Smooth muscle cell (in vitro differentiated cells): ENCODE results near the gene FBXO17. TPM values are rescaled to one million over a fixed set of nuclear protein-coding genes. Genes with fewer than 3 reads are reported as not detected.
"Not testable (repeated sequence)": the region's sequence is repeated elsewhere in the genome, so short reads cannot be mapped to it uniquely, and the experiment has no call there.

Experiments used
- DNase-seq: peaks from one replicate; lab custom pipeline; 2025; ENCODE audit not compliant: unreplicated experiment; lab: John Stamatoyannopoulos, UW
- H2AFZ ChIP-seq: fragments of 200-600 bp; sonication (generic); 2 replicates; pipeline ENCODE4 v1.6.0; 2016; ENCODE audit warnings: antibody characterized with exemption, low read depth, mild to moderate bottlenecking
- H3F3A ChIP-seq: fragments of 200-600 bp; sonication (generic); 2 replicates; pipeline ENCODE4 v1.6.0; 2017; ENCODE audit warnings: antibody characterized with exemption, low read depth
- H3K27ac ChIP-seq: fragments of 200-600 bp; sonication (generic); 2 replicates; pipeline ENCODE4 v1.5.1; 2016; ENCODE audit warnings: low read depth, mild to moderate bottlenecking
- H3K27me3 ChIP-seq: fragments of 200-600 bp; sonication (generic); 2 replicates; pipeline ENCODE4 v1.6.1; 2016; ENCODE audit warnings: low read depth, mild to moderate bottlenecking
- H3K36me3 ChIP-seq: fragments of 200-600 bp; sonication (generic); 2 replicates; pipeline ENCODE4 v1.5.1; 2016; ENCODE audit warnings: low read depth
- H3K4me1 ChIP-seq: fragments of 200-600 bp; sonication (generic); 2 replicates; pipeline ENCODE4 v1.5.1; 2016; ENCODE audit warnings: low read depth
- H3K4me2 ChIP-seq: fragments of 200-600 bp; sonication (generic); 2 replicates; pipeline ENCODE4 v1.6.0; 2016; ENCODE audit warnings: mild to moderate bottlenecking
- H3K4me3 ChIP-seq: fragments of 200-600 bp; sonication (generic); 2 replicates; pipeline ENCODE4 v1.5.1; 2016; ENCODE audit warnings: mild to moderate bottlenecking
- H3K79me2 ChIP-seq: fragments of 200-600 bp; sonication (generic); 2 replicates; pipeline ENCODE4 v1.6.0; 2016; ENCODE audit warnings: low read depth, mild to moderate bottlenecking
- H3K9ac ChIP-seq: fragments of 200-600 bp; sonication (generic); 2 replicates; pipeline ENCODE4 v1.6.0; 2016; ENCODE audit warnings: low read depth
- H3K9me3 ChIP-seq: fragments of 200-600 bp; sonication (generic); replicated peaks from 2 replicates; pipeline ENCODE4 v1.5.1; 2016; ENCODE audit warnings: low read depth
- H4K20me1 ChIP-seq: fragments of 200-600 bp; sonication (generic); 2 replicates; pipeline ENCODE4 v1.6.0; 2016; ENCODE audit warnings: low read depth
- WGBS: methylation state at CpG from one replicate; pipeline ENCODE4 v1.1.7; 2016; ENCODE audit warnings: low lambda C conversion rate; 5-methylcytosine and 5-hydroxymethylcytosine counted together
- polyA plus RNA-seq: library from polyadenylated mRNA; unstranded; fragments of >200 nt; fragmentation: Nextera tagmentation; extraction: Ambion mirVana; gene quantifications from 2 replicates; pipeline ENCODE4 v1.2.1, GENCODE V29; 2016
- total RNA-seq: library from RNA; depleted of rRNA; stranded (reverse); fragments of >200 nt; gene quantifications from 2 replicates; pipeline ENCODE4 v1.2.3, GENCODE V29; 2014
- TF ChIP-seq, protein P1 (sequence below): fragments of 200-600 bp; sonication (generic); IDR thresholded peaks from 2 replicates; pipeline ENCODE4 v1.5.1; 2017; ENCODE audit warnings: borderline replicate concordance, mild to moderate bottlenecking, antibody characterized with exemption; ENCODE audit not compliant: insufficient read depth, poor library complexity, severe bottlenecking

The FBXO17 gene
- total and polyA plus RNA-seq, 2 experiments from 2014 or later: 8.2 to 17.9 TPM

DNA sequence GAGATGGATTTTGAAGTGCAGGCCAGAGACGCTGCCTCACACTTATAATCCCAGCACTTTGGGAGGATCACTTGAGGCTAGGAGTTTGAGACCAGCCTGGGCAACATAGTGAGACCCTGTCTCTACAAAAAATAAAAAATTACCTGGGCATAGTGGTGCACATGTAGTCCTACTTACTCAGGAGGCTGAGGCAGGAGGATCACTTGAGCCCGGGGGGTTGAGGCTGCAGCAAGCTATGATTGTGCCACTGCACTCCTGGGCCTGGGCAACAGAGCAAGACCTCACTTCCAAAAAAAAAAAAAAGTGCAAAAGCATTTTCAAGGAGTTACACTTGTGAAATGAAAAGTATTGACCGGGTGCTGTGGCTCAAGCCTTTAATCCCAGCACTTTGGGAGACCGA is 27.6 kb upstream of the FBXO17 start:
- no peak overlapping the region for H3K27ac ChIP-seq
- DNase-seq: no peak
- TF ChIP-seq, protein P1, sequence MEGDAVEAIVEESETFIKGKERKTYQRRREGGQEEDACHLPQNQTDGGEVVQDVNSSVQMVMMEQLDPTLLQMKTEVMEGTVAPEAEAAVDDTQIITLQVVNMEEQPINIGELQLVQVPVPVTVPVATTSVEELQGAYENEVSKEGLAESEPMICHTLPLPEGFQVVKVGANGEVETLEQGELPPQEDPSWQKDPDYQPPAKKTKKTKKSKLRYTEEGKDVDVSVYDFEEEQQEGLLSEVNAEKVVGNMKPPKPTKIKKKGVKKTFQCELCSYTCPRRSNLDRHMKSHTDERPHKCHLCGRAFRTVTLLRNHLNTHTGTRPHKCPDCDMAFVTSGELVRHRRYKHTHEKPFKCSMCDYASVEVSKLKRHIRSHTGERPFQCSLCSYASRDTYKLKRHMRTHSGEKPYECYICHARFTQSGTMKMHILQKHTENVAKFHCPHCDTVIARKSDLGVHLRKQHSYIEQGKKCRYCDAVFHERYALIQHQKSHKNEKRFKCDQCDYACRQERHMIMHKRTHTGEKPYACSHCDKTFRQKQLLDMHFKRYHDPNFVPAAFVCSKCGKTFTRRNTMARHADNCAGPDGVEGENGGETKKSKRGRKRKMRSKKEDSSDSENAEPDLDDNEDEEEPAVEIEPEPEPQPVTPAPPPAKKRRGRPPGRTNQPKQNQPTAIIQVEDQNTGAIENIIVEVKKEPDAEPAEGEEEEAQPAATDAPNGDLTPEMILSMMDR: no peak
- H3K9me3 ChIP-seq: no peaks in the 10 kb centered on the region
- H3K9ac ChIP-seq: no peak overlapping the region
- H3K36me3 ChIP-seq: no peaks in the 10 kb centered on the region
- no peak overlapping the region for H3K4me3 ChIP-seq
- H4K20me1 ChIP-seq: no peaks in the 10 kb centered on the region
- H3F3A ChIP-seq: no peaks in the 10 kb centered on the region
- 88% methylated on average over 4 of the region's 4 CpGs for WGBS
- no peaks in the 10 kb centered on the region for H3K27me3 ChIP-seq
- H3K4me1 ChIP-seq: no peaks in the 10 kb centered on the region
- no peak overlapping the region for H2AFZ ChIP-seq
- H3K79me2 ChIP-seq: no peaks in the 10 kb centered on the region
- H3K4me2 ChIP-seq: no peak overlapping the region

DNA sequence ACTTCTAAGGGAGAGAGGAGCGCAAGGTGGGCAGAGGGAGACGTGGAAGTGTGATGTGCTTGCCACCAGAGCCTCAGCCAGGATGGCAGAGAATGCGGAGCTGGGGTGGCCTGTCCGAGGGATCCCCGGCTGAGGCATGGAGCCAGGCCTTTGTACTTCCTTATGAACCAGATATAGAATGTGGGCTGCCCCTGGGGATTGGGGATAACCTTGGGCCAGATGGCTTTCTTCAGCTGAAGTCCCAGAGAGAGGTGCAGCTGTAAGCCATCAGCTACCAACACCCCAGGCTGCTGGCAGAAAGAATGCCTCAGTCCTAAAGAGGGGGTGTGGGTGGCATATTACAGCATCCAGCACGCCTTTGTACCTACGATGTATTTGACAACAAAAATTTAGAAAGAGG is 25.5 kb upstream of the FBXO17 start:
- H3K4me2 ChIP-seq: no peak overlapping the region
- no peaks in the 10 kb centered on the region for H3K36me3 ChIP-seq
- no peaks in the 10 kb centered on the region for H3K27me3 ChIP-seq
- DNase-seq: no peak
- H3K4me1 ChIP-seq: no peaks in the 10 kb centered on the region
- no peaks in the 10 kb centered on the region for H4K20me1 ChIP-seq
- H3K9ac ChIP-seq: no peak overlapping the region
- no peak overlapping the region for H2AFZ ChIP-seq
- H3F3A ChIP-seq: no peaks in the 10 kb centered on the region
- H3K79me2 ChIP-seq: no peaks in the 10 kb centered on the region
- 86% methylated on average over 7 of the region's 7 CpGs for WGBS
- H3K27ac ChIP-seq: no peak overlapping the region
- no peaks in the 10 kb centered on the region for H3K9me3 ChIP-seq
- no peak overlapping the region for H3K4me3 ChIP-seq
- TF ChIP-seq, protein P1: no peak

DNA sequence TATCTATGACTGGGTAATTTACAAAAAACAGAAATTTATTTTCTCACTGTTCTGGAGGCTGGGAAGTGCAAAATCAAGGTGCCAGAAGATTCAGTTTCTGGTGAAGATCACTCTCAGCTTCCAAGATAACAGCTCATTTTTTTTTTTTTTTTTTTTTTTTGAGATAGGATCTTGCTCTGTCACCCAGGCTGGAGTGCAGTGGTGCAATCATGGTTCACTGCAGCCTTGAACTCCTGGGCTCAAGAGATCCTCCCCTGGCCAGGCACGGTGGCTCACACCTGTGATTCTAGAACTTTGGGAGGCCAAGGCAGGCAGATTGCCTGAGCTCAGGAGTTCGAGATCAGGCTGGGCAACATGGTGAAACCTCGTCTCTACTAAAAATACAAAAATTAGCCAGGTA is 22.0 kb upstream of the FBXO17 start:
- H4K20me1 ChIP-seq, H3K27ac ChIP-seq: not testable (repeated sequence)
- WGBS: 81% methylated on average over 3 of the region's 3 CpGs

DNA sequence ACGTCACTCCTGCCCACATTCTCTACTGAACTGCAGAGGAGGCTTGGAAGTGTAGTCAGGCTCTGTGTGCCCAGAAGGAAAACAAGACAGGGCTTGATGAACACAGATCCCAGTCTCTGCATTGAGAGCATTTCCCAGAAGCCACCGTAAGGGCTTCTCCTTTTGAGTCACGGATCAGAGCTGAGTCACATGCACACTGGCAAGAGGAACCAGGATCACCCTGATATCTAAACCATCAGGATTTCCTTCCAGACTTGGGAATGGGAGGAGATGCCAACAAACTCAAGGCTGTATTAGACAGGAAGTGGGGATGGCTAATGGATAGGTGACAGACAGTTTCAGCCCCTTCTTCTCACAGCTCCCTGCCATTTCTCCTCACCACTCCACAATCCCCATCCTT is 17.7 kb upstream of the FBXO17 start:
- TF ChIP-seq, protein P1: no peak
- no peaks in the 10 kb centered on the region for H4K20me1 ChIP-seq
- H3K79me2 ChIP-seq: no peaks in the 10 kb centered on the region
- no peak overlapping the region for H3K9ac ChIP-seq
- H3K36me3 ChIP-seq: no peaks in the 10 kb centered on the region
- H3K4me1 ChIP-seq: no peaks in the 10 kb centered on the region
- WGBS: 18% methylated on average over 3 of the region's 3 CpGs
- H3K27ac ChIP-seq: peak overlapping the region; percentile 30
- H3K4me3 ChIP-seq: no peak overlapping the region
- no peak overlapping the region for H3K4me2 ChIP-seq
- no peak for DNase-seq
- peaks cover 3% of the 10 kb centered on the region for H3F3A ChIP-seq
- H3K9me3 ChIP-seq: no peaks in the 10 kb centered on the region
- H2AFZ ChIP-seq: peak overlapping the region; percentile 33
- no peaks in the 10 kb centered on the region for H3K27me3 ChIP-seq

More for the DNA sequence above, 22.0 kb upstream of the FBXO17 start:
- not testable (repeated sequence) for H3K9me3 ChIP-seq, H3K79me2 ChIP-seq, H3K4me2 ChIP-seq, H3F3A ChIP-seq, H3K4me3 ChIP-seq, H3K9ac ChIP-seq, H3K36me3 ChIP-seq, H3K27me3 ChIP-seq, H2AFZ ChIP-seq, H3K4me1 ChIP-seq, DNase-seq
